DND-41 (cell line): Measurements from ENCODE around the gene RAB8A.

Experiments used
- ATAC-seq: fragments of 200-7000 bp; cut with Tn5 transposase; 3 replicates; pipeline ENCODE4 v1.9.1; 2021; ENCODE audit warnings: low read depth; ENCODE audit not compliant: insufficient read depth
- DNase-seq: peaks from one replicate; pipeline ENCODE4 v3.0.0-alpha.2; 2020
- H2AFZ ChIP-seq: 2 replicates; pipeline ENCODE4 v1.6.0; 2012; ENCODE audit warnings: low read depth, low read length
- H3K27ac ChIP-seq: 2 replicates; pipeline ENCODE4 v1.5.1; 2012; ENCODE audit warnings: low read length, inconsistent platforms
- H3K27me3 ChIP-seq: fragments of 200-600 bp; sonication (generic); 2 replicates; pipeline ENCODE4 v1.6.0; 2012; ENCODE audit warnings: low read length, mild to moderate bottlenecking, inconsistent platforms; ENCODE audit not compliant: insufficient read depth, poor library complexity
- H3K36me3 ChIP-seq: 2 replicates; pipeline ENCODE4 v1.5.1; 2012; ENCODE audit warnings: low read length, inconsistent platforms; ENCODE audit not compliant: insufficient read depth
- H3K4me1 ChIP-seq: 2 replicates; pipeline ENCODE4 v1.5.1; 2012; ENCODE audit warnings: mild to moderate bottlenecking, low read length; ENCODE audit not compliant: insufficient read depth
- H3K4me2 ChIP-seq: 2 replicates; pipeline ENCODE4 v1.6.0; 2012; ENCODE audit warnings: mild to moderate bottlenecking, moderate library complexity, low read length, inconsistent platforms; ENCODE audit not compliant: insufficient read depth
- H3K4me3 ChIP-seq, 2 experiments: fragments of 200-600 bp in 1 of 2; shearing (Covaris generic) in 1 of 2; 2 replicates each; pipeline ENCODE4 v1.5.1; 2012 to 2016; ENCODE audit warnings: inconsistent platforms in 2 of 2, low read length in 2 of 2, mild to moderate bottlenecking in 2 of 2, low read depth in 1 of 2, moderate library complexity in 1 of 2
- H3K79me2 ChIP-seq: 2 replicates; pipeline ENCODE4 v1.6.0; 2012; ENCODE audit warnings: low read length, inconsistent platforms; ENCODE audit not compliant: insufficient read depth
- H3K9ac ChIP-seq: 2 replicates; pipeline ENCODE4 v1.6.0; 2012; ENCODE audit warnings: low read depth, mild to moderate bottlenecking, inconsistent platforms, low read length, moderate library complexity
- H3K9me3 ChIP-seq: 2 replicates; pipeline ENCODE4 v1.5.1; 2012; ENCODE audit warnings: low read length, moderate library complexity, mild to moderate bottlenecking, inconsistent platforms; ENCODE audit not compliant: insufficient read depth, severe bottlenecking
- H4K20me1 ChIP-seq: 2 replicates; pipeline ENCODE4 v1.6.0; 2012; ENCODE audit warnings: low read length; ENCODE audit not compliant: insufficient read depth
- EZH2 ChIP-seq: IDR thresholded peaks from 3 replicates; pipeline ENCODE4 v1.6.1; 2012; ENCODE audit warnings: borderline replicate concordance, low read depth, mild to moderate bottlenecking, moderate library complexity, low read length, inconsistent platforms; ENCODE audit not compliant: severe bottlenecking
- TF ChIP-seq, protein P1 (sequence below): IDR thresholded peaks from 2 replicates; pipeline ENCODE4 v1.5.1; 2012; ENCODE audit warnings: borderline replicate concordance, low read length, moderate library complexity, mild to moderate bottlenecking; ENCODE audit not compliant: poor library complexity, severe bottlenecking; ENCODE audit errors: extremely low read depth

Gene RAB8A

GRCh38 chr19:16143399-16144215, 31.9 kb downstream of the RAB8A start, which contains the start of gene HSH2D:
TSS of gene HSH2D (plus strand) at chr19:16143685. CDS start at chr19:16148751, 5,066 bp downstream.
- Histone ChIP-seq H3K4me1 (no peaks in the 10 kb centered on the region), H3K79me2 (no peaks in the 10 kb centered on the region), H3K4me3 (no peak within 1 kb of the TSS), H4K20me1 (no peaks in the 10 kb centered on the region), H3K36me3 (no peaks in the 10 kb centered on the region), H3K9ac (no peak within 1 kb of the TSS), H3K4me2 (no peak within 1 kb of the TSS), H2AFZ (no peak within 1 kb of the TSS), H3K9me3 (no peaks in the 10 kb centered on the region), H3K27ac (no peak within 1 kb of the TSS), H3K27me3 (no peaks in the 10 kb centered on the region)
- ATAC-seq (no peak), DNase-seq (no peak)
- TF ChIP-seq, protein P1, sequence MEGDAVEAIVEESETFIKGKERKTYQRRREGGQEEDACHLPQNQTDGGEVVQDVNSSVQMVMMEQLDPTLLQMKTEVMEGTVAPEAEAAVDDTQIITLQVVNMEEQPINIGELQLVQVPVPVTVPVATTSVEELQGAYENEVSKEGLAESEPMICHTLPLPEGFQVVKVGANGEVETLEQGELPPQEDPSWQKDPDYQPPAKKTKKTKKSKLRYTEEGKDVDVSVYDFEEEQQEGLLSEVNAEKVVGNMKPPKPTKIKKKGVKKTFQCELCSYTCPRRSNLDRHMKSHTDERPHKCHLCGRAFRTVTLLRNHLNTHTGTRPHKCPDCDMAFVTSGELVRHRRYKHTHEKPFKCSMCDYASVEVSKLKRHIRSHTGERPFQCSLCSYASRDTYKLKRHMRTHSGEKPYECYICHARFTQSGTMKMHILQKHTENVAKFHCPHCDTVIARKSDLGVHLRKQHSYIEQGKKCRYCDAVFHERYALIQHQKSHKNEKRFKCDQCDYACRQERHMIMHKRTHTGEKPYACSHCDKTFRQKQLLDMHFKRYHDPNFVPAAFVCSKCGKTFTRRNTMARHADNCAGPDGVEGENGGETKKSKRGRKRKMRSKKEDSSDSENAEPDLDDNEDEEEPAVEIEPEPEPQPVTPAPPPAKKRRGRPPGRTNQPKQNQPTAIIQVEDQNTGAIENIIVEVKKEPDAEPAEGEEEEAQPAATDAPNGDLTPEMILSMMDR = no peak
- no peak for TF ChIP-seq EZH2

DNA sequence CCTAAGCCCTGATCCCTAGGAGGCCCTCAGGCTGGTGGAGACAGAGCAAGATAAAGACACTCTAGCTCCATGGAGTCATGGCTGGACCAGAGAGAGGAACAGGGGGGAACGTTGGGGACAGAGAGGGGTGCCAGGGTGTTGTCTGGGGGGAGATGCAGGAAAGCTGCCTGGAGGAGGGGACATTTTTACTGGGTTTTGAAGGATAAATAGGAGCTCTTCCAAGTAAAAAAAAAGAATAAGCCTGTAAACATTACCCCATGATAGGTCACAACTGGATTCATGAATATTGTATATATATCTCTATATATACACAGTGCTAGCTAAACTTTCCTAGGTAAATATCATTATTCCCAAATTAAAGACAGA, 32.5 kb downstream of the RAB8A start:
- Histone ChIP-seq H3K9ac (no peak overlapping the region), H3K79me2 (no peaks in the 10 kb centered on the region), H4K20me1 (no peaks in the 10 kb centered on the region), H3K4me3 (no peak overlapping the region), H3K4me1 (no peaks in the 10 kb centered on the region), H3K27me3 (no peaks in the 10 kb centered on the region), H3K9me3 (no peaks in the 10 kb centered on the region), H3K27ac (no peak overlapping the region), H3K36me3 (no peaks in the 10 kb centered on the region), H3K4me2 (no peak overlapping the region), H2AFZ (no peak overlapping the region)
- TF ChIP-seq EZH2 = no peak
- TF ChIP-seq, protein P1 = no peak
- DNase-seq = no peak
- no peak for ATAC-seq

DNA sequence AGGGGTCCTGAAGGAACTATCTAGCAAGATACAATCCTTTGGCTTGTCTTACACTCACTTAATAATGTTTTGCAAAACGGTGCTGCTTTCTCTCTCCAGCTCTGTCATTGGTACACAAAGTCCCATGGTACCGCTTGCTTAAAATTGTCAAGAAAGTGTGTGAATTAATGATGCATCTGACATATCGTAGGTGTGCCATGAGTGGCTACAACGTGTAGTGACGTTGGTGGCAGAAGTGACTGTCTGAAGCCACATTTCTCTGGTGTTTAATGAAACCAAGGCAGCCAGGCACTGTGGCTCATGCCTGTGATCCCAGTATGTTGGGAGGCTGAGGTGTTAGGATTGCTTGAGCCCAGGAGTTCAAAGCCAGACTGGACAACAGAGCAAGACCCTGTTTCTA, 34.4 kb downstream of the RAB8A start:
- H4K20me1 ChIP-seq = no peaks in the 10 kb centered on the region
- no peak overlapping the region for H3K4me2 ChIP-seq
- no peaks in the 10 kb centered on the region for H3K9me3 ChIP-seq
- no peak overlapping the region for H3K9ac ChIP-seq
- H3K27me3 ChIP-seq = no peaks in the 10 kb centered on the region
- H2AFZ ChIP-seq = no peak overlapping the region
- no peaks in the 10 kb centered on the region for H3K4me1 ChIP-seq
- no peak for DNase-seq
- no peaks in the 10 kb centered on the region for H3K79me2 ChIP-seq
- no peak overlapping the region for H3K27ac ChIP-seq
- no peak overlapping the region for H3K4me3 ChIP-seq
- TF ChIP-seq, protein P1 = no peak
- no peak for TF ChIP-seq EZH2
- no peak for ATAC-seq
- H3K36me3 ChIP-seq = no peaks in the 10 kb centered on the region
